Cardiac muscle cell (in vitro differentiated cells and primary cell): Measurements from ENCODE around the gene DNAH3. TPM values are rescaled to one million over a fixed set of nuclear protein-coding genes. Genes with fewer than 3 reads are reported as not detected.
A peak's percentile ranks its signal among the peaks of the same experiment; 100 is the strongest.

Experiments used
- DNase-seq, 2 donors: peaks; one replicate each; pipeline versions ENCODE4 v3.0.0 to v3.0.0-alpha.2; 2010 to 2017; ENCODE audit warnings: low read depth in 1 of 2, low spot score in 1 of 2
- H3K27ac ChIP-seq: fragments of 200-600 bp; sonication (generic); 2 replicates; pipeline ENCODE4 v1.5.1; 2016
- H3K27me3 ChIP-seq: fragments of 200-600 bp; sonication (generic); 2 replicates; pipeline ENCODE4 v1.6.0; 2016; ENCODE audit warnings: control low read depth
- H3K36me3 ChIP-seq: fragments of 200-600 bp; sonication (generic); 2 replicates; pipeline ENCODE4 v1.5.1; 2016; ENCODE audit warnings: control low read depth
- H3K4me1 ChIP-seq: fragments of 200-600 bp; sonication (generic); 2 replicates; pipeline ENCODE4 v1.8.1; 2017; ENCODE audit warnings: low read depth, mild to moderate bottlenecking, mixed run types
- H3K4me3 ChIP-seq: fragments of 200-600 bp; sonication (generic); 2 replicates; pipeline ENCODE4 v1.5.1; 2016; ENCODE audit warnings: mild to moderate bottlenecking
- H3K9me3 ChIP-seq: fragments of 200-600 bp; sonication (generic); 2 replicates; pipeline ENCODE4 v1.5.1; 2017; ENCODE audit warnings: low read depth, mild to moderate bottlenecking, control low read depth
- polyA plus RNA-seq: library from polyadenylated mRNA; unstranded; fragments of >200 nt; fragmentation: Nextera tagmentation; extraction: Ambion mirVana; gene quantifications from 2 replicates; pipeline ENCODE4 v1.2.1, GENCODE V29; 2016
- total RNA-seq: library from RNA; depleted of rRNA; stranded (reverse); fragments of >200 nt; gene quantifications from 2 replicates; pipeline ENCODE4 v1.2.3, GENCODE V29; 2016
- TF ChIP-seq, protein P1 (sequence below): IDR thresholded peaks from 2 replicates; pipeline ENCODE4 v1.5.1; 2012; ENCODE audit warnings: low read depth, mild to moderate bottlenecking, low read length

The DNAH3 gene
- total and polyA plus RNA-seq, 2 experiments from 2014 or later = 0.39 TPM; not detected in 1

DNA sequence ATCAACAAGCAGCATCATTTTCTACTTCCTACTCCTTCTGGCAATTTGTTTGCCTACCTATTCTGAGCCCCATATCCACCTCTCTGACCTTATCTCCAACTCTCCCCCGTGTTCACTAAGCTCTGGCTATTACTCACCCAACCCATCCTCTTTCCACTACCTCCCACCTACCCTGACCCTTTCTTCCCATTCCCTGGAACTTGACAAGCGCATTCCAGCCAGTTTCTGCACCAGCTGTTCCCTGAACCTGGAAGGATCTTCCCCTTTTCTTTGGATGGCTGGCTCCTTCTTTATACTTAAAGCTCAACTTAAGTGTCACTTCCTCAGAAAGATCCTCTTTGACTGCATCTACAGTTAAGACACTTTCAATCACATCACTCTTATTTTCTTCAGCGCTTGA is 252.7 kb downstream of the DNAH3 start:
- Histone ChIP-seq H3K27ac (no peak overlapping the region), H3K4me1 (peaks cover 23% of the 10 kb centered on the region), H3K4me3 (peak overlapping the region; percentile 1), H3K36me3 (no peaks in the 10 kb centered on the region), H3K27me3 (no peaks in the 10 kb centered on the region), H3K9me3 (no peaks in the 10 kb centered on the region)
- peak in 1 of 2 donors; percentile 30 for DNase-seq
- TF ChIP-seq, protein P1, sequence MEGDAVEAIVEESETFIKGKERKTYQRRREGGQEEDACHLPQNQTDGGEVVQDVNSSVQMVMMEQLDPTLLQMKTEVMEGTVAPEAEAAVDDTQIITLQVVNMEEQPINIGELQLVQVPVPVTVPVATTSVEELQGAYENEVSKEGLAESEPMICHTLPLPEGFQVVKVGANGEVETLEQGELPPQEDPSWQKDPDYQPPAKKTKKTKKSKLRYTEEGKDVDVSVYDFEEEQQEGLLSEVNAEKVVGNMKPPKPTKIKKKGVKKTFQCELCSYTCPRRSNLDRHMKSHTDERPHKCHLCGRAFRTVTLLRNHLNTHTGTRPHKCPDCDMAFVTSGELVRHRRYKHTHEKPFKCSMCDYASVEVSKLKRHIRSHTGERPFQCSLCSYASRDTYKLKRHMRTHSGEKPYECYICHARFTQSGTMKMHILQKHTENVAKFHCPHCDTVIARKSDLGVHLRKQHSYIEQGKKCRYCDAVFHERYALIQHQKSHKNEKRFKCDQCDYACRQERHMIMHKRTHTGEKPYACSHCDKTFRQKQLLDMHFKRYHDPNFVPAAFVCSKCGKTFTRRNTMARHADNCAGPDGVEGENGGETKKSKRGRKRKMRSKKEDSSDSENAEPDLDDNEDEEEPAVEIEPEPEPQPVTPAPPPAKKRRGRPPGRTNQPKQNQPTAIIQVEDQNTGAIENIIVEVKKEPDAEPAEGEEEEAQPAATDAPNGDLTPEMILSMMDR = no peak

DNA sequence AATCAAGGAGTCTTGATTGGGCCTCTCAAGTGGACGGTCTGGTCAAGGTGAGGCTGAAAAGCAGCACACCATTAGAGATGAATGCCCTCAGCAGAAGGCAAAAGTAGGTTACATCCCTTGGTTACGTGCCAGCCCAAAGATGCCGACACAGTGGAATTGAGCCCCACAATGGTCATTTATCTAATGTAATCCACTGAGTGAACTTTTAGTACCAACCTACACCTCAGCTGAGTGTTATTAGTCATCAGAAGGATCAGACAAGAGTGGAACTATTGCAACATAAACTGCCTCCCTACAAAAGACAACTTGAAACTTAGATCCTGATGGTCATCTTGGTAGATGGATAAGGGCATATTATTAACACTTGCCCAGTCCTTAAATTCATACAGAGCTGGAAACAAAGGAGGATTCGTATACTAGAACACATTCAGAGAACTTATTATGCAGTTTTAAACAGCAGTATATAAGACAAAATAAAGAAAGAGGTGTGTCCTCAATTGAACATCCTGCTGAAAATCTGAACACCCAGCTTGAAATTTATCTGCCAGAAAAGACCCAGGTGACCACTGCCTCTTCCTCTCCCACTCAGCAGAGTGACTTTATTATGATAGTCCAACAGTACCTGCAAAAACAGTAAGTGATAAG is 253.3 kb downstream of the DNAH3 start:
- no peaks in the 10 kb centered on the region for H3K27me3 ChIP-seq
- H3K27ac ChIP-seq = no peak overlapping the region
- H3K4me1 ChIP-seq = peaks cover 23% of the 10 kb centered on the region
- TF ChIP-seq, protein P1 = no peak
- H3K4me3 ChIP-seq = no peak overlapping the region
- peak in 1 of 2 donors; percentile 70 for DNase-seq
- H3K36me3 ChIP-seq = no peaks in the 10 kb centered on the region
- no peaks in the 10 kb centered on the region for H3K9me3 ChIP-seq

DNA sequence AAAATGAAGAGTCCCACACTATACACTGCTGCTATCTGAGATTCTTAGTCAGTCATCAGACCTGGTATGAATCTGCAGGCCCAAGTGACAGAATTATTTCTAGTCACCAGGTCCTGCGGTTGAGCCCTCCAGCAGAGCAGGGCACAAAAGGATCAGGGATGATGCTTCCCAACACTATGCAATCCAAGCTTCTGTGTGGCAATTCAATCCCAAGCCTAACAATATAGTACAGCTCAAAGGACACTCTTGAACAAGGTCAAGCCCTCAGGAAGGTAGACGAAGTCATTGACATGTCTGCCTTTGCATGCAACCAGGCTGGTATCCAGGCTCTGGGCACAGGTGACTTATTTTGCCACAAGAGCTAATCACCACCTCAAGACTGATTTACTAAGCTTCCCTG is 256.3 kb downstream of the DNAH3 start:
- Histone ChIP-seq H3K36me3 (no peaks in the 10 kb centered on the region), H3K4me1 (peaks cover 16% of the 10 kb centered on the region), H3K27me3 (no peaks in the 10 kb centered on the region), H3K9me3 (no peaks in the 10 kb centered on the region), H3K4me3 (no peak overlapping the region), H3K27ac (no peak overlapping the region)
- TF ChIP-seq, protein P1 = no peak
- no peak for DNase-seq

DNA sequence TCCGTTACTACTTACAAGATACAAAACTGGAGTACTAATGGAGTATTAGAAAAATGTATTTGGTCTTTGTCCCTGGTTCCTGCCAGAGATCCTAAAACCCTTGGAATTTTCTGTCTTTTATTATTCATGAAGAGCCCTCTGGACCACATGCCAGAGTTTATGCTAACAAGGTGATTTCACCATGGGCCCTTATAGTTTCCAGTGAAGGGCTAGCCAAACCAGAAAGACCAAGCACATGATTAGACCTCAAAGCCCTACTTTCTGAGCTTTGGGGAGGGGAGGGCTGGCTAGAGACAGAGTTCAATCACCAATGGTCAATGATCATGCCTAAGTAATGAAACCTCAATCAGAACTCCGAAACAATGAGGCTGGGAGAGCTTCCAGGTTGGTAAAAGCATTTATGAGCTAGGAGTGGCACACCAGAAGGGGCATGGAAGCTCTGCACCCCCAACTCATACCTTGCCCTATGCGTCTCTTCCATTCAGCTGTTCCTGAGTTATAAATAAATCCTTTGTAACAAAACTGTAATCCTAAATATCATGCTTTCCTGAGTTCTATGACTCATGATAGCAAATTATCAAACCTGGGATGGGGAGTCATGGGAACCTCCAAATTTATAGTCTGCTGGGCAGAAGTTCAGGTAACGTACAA is 260.9 kb downstream of the DNAH3 start:
- H3K27ac ChIP-seq = no peak overlapping the region
- no peak for DNase-seq
- TF ChIP-seq, protein P1 = no peak

DNA sequence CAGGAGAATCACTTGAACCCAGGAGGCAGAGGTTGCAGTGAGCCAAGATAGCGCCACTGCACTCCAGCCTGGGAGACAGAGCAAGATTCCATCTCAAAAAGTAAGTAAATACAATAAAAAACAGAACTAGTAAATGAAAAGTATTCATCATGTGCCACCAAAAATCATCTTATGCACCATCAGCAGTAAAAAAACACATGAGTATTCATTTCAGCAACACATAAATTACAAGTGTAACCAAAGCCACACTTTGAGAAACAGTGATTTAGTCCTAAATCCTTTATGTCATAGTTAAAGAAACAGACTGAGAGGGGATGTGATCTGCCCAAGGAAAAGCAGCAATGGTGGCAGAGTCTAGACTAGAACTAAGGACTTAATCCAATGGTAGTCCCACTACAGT is 263.4 kb downstream of the DNAH3 start:
- DNase-seq = no peak
- TF ChIP-seq, protein P1 = no peak
- no peaks in the 10 kb centered on the region for H3K27me3 ChIP-seq
- no peaks in the 10 kb centered on the region for H3K9me3 ChIP-seq
- H3K36me3 ChIP-seq = no peaks in the 10 kb centered on the region
- H3K4me1 ChIP-seq = no peaks in the 10 kb centered on the region
- no peak overlapping the region for H3K27ac ChIP-seq
- H3K4me3 ChIP-seq = no peak overlapping the region

More for the DNA sequence above, 260.9 kb downstream of the DNAH3 start:
- no peak overlapping the region for H3K4me3 ChIP-seq
- H3K36me3 ChIP-seq = no peaks in the 10 kb centered on the region
- no peaks in the 10 kb centered on the region for H3K9me3 ChIP-seq
- H3K4me1 ChIP-seq = no peaks in the 10 kb centered on the region
- no peaks in the 10 kb centered on the region for H3K27me3 ChIP-seq
